Fibroblast of skin of right quadriceps (primary cell): ENCODE data around the gene SSTR5.
"Not testable (repeated sequence)": the region's sequence is repeated elsewhere in the genome, so short reads cannot be mapped to it uniquely, and the experiment has no call there.

Experiments used
- DNase-seq: peaks from one replicate; pipeline ENCODE4 v3.0.0-alpha.2; 2013

SSTR5 gene

DNA sequence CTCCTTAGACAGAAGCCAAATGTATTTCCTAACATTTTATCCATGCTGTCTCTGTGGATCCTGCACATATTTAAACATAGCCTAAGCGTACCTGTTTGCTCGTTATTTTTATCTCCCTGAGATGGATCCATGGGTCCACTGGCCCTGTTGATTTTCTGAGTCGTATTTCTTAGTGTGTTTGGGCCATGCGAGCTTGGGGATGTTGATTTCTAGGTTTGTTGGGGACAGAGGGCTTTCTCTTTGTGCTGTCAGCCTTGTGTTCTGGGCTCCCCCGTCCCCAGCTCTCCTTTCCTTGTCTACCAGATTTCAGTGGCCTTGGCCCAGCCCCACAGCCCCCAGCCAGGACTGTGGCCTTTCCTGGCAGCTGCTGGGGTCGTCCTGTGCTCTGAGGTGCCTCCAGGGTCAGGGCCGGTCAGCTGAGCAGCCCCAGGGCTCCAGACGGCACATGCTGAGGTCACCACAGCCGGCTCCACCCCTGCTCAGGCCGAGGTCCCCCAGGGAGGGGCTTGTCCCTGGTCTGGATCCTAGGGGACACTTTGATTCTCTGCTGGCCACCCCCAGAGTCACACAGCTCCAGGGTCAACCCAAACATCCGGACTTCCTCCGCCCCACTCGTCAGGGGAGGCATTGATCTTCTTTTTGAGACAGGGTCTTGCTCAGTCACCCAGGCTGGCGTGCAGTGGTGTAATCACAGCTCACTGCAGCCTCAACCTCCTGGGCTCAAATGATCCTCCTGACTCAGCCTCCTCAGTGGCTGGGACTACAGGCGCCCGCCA lies 4.4 kb downstream of the SSTR5 start:
- DNase-seq, result no peak

DNA sequence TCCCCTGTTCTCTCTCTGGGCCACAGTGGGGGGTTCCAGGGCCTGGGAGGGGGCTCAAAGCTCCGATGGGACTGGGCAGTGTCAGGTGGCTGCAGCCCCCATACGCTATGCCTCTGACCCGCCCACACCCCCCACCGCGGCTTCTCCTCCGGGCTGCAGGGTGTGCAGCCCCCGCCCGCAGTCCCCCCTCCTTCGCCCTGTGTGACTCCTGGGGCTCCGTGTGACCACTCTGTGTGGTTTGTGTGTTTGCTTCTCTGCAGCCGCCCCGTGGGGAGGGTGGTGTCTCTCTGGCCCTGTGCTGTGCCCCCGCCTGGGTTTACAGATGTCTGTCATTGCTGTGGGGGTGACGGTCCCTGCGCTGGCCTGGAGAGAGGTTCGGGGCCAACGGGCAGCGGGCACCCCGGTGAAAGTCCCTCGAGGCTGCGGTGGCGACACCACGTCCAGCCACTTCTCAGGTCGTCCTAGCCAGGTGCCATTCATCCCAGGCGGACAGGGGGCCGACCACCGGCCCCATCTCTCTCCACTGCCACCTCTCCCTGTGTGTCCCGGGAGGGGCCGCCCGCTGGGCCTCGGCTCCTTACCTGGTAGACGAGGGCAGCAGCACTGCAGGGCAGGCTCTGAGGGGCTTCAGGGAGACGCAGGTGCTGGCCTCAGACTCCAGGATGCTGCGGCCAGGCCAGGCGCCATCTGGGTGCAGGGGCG lies 5.5 kb downstream of the SSTR5 start:
- no peak for DNase-seq

DNA sequence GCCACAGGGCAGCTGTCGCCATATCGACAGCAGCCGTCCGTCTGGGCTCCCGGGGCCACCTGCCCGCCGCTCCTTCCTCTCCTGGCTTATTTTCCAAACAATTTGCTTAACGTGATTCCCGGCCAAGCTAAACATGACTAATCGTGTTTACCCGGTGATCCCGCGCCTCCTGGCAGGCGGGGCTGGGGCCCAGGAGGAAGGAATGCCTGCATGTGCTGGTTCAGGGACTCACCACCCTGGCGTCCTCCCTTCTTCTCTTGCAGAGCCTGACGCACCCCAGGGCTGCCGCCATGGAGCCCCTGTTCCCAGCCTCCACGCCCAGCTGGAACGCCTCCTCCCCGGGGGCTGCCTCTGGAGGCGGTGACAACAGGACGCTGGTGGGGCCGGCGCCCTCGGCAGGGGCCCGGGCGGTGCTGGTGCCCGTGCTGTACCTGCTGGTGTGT lies 6.1 kb downstream of the SSTR5 start:
- DNase-seq, result no peak

DNA sequence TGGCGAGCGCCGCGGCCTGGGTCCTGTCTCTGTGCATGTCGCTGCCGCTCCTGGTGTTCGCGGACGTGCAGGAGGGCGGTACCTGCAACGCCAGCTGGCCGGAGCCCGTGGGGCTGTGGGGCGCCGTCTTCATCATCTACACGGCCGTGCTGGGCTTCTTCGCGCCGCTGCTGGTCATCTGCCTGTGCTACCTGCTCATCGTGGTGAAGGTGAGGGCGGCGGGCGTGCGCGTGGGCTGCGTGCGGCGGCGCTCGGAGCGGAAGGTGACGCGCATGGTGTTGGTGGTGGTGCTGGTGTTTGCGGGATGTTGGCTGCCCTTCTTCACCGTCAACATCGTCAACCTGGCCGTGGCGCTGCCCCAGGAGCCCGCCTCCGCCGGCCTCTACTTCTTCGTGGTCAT lies 6.8 kb downstream of the SSTR5 start:
- DNase-seq, result no peak

DNA sequence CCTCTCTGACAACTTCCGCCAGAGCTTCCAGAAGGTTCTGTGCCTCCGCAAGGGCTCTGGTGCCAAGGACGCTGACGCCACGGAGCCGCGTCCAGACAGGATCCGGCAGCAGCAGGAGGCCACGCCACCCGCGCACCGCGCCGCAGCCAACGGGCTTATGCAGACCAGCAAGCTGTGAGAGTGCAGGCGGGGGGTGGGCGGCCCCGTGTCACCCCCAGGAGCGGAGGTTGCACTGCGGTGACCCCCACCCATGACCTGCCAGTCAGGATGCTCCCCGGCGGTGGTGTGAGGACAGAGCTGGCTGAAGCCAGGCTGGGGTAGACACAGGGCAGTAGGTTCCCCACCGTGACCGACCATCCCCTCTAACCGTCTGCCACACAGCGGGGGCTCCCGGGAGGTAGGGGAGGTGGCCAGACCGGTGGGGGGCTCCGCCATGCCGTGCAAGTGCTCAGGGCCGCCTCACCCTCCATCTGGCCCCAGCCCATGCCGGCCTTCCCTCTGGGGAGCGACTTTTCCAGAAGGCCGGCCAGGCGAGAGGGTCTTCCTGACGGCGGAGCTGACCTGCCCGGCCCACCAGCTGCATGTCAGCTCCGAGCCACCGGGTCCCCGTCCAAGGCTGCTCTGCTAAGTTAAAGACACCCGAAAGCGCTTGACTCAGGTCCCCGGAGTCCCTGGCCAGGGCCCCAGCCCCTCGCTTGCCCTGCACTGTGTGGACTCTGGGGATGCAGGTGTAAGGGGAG lies 7.4 kb downstream of the SSTR5 start:
- DNase-seq, result no peak

DNA sequence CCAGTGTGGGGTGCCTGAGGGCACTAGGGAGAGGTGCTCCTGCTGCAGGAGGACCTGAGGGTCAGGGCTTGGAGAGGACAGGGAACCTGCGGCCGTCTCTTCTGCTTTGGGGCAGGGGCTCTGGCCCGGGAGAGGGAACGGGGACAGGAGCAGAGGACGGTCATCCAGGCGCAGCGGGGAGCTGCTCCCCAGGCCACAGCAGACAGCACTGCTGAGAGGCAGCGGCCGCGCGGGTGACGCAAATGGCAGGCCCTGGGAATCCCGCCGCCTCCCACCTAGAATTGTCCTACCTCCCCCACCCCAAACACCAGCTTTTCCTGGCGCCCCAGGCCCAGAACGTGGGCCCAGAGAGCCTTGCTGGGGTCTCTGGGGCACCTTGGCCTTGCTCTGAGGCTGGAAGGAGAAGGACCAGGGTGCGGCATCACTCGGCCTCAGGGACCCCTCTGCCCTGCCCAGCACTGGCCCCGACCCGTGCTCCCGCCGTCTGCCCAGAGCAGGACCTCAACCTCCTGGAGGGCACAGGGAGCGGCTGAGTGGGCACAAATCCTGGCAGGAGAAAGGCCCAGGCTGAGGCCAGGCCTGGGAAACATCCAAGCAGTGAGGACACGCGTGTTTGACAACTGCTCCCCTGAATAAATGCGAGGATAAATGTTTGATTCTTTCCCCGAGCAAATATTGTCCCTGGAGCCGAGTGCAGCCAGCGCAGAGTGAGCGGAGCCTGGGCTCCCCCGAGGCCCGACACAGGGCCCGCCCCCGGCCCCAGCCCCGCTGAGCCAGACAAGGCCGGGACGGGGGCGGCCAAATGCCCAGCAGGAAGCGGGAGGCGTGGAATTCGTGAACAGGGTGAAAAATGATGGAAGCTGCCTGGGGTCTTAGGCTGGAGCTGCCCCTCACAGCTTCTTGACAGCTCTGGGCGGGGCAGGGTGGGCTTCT lies 8.5 kb downstream of the SSTR5 start:
- DNase-seq, result no peak

DNA sequence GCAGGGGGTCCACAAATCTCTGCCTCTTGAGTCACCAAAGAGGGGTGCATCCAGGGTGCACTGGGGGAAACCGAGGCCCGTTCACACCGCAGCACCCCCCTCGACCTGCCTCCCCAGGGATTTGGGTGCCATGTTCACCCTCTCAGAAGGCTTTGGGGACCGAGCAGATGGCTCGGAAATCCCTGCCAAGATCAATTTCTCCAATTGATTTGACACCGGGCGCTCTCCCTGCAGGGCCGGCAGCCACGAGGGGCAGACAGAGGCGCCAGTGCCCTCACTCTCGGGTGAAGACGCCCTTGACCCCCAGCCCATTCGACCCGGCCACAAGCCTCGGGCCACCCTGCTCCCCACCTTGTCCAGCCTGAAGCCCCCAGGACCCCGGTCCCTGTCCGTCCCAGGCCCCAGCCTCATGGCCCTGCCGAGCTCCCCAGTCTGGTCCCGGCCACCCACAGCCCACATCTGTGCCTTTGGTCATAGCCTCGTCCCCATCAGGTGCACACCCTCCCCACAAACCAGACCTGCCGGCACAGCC lies 9.3 kb downstream of the SSTR5 start:
- DNase-seq, result no peak

DNA sequence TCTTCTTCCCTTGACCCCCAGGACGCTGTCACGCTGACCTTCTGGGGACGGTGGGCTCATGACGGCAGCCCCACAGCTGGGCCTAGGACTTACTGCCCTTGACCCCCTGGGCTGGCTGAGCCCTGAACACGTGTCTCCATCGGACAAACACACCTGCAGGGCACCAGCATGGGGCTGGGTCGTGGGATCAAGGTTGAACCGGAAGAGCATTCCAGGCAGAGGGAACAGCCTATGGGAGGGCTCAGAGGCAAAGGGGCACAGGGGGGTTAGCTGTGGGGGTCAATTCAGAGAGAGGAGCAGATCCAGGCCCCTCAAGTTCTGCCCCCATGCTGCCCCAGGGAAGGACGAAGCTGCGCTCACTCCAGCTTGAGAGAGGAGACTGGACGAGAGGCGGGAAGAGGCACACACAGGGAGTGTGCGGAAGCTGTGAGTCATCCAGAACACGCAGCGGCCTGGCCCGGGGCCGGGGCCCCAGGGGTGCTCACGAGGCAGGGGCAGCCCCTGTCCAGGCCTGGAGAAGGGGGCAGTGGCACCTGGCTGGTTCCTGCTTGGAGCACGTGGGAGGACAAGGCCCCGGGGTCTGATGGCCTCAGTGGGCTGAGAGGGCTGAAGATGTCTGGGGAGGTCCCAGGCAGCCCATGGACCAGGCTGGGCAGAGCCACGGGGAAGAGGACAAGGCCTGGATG lies 9.9 kb downstream of the SSTR5 start:
- no peak for DNase-seq

DNA sequence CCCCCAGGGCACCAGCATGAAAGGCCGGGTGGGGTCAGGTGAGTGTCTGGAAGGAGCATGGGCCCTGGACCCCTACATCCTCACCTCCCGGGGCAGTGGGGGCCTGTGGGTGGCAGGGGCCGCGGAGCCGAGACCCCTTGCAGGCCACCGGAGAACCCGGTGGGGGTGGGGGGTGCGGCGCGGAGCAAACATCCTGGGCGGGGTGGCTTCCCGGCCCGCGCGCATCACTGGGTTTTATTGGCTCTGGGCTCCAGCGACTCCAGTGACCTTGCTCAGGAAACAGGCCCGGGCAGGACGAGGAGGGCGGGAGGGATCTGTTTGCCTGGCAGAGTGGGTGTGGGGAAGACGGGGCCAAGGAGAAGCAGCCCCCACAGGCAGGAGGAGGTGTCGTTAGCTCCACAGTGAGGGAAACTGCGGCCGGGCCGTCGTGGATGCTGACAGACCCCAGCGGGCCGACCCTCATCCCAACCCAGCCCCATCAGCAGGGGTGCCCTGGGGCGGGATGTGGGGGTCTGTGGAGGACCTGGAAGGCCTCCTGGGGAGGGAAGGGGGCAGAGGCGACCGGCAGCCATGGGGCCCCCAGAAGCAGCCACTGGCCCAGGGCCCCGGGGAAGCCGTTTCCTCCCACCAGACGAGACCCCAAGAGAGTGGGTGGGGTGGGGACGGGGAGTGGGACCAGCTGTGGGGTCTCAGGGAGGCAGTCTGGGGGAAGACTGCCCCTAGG lies 10.6 kb downstream of the SSTR5 start:
- DNase-seq, result no peak

DNA sequence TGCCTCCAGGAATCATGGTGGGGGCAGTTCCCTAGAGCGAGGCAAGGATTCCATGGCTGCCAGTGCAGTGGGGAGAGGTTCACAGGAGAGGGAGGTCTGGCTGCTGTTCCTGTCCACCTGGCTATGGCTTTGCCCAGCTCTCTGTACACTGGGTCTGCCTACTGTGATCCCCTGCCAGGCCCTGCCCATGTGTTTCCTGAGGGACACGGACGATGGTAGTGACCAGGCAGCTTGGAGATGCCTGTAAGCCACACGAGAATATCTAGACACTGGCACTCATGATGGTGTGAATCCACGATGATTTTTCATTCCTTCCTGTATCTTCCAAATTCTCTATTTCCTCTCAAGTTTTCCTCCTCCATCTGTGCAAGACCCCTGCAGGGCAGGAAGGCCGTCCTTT lies 12.4 kb downstream of the SSTR5 start:
- DNase-seq, result no peak

DNA sequence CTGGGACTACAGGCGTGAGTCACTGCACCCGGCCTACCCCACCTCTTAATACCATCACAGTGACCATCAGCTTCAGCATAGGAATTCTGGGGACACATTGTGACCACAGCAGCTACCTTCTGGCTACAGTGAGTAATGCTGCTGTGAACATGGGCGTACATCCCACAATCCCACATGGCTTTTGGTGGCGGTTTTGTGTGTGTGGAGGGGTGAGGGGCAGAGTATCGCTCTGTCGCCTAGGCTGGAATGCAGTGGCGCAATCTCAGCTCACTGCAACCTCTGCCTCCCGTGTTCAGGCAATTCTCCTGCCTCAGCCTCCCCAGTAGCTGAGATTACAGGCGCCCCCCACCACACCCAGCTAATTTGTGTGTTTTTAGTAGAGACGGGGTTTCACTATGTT lies 13.9 kb downstream of the SSTR5 start:
- not testable (repeated sequence) for DNase-seq

DNA sequence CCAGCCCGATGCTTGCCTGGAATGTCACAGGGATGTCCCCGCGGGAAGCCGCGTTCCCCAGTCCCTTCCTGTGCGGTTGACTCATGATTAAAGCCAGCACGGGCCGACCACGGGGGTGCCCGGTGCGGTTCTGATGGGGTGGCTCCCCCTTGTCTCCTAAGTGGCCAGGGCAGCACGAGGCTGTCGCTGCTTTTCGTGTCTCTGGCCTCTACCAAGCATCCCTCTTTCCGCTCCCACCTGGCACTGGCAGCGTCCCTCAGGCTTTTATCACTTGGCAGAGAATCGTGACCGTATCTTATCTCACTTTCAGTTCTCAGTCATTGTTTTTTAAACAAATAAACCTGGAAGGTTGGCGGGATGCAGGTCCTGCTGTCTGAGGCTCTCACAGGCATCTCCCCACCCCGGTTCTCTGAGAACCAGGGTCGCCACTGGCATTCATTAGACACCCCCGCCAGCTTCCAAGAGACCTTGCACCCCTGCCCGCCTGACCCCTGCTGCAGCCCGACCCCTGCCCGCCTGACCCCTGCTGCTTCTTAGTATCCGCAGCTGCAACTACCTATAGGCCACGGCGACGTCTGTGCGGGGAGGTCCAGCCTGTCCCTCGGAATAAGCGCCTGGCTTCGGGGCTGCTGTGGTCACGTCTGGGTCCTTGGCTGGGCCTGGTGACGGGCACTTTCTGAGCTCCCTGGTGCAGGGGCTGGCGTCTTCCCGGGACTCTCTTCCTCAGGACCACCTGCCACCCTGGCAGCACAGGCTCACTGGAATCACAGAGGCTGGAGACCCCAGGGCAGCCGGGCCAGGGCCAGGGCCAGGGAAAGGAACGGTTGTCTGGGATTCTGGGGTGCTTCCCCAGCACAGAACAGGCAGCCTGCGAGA lies 16.0 kb downstream of the SSTR5 start:
- no peak for DNase-seq

DNA sequence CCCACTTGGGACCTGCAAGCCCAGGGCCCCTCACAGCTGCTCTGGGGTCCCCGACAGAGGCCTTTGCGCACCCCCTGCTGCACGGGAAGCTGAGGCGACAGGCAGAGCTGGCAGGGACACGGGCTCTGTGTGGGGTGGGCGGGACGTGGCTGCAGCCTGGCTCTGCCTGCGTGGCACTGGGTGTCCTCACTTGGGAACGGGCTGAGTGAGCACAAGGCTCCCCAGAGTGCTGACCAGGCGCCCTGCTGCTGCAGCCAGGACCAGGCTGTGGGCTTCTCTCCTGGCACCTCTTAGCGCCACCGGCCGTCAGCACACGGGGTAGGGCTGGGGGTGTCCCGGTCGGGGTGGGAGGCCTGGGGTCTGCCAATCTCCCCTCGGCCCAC lies 16.9 kb downstream of the SSTR5 start:
- no peak for DNase-seq

DNA sequence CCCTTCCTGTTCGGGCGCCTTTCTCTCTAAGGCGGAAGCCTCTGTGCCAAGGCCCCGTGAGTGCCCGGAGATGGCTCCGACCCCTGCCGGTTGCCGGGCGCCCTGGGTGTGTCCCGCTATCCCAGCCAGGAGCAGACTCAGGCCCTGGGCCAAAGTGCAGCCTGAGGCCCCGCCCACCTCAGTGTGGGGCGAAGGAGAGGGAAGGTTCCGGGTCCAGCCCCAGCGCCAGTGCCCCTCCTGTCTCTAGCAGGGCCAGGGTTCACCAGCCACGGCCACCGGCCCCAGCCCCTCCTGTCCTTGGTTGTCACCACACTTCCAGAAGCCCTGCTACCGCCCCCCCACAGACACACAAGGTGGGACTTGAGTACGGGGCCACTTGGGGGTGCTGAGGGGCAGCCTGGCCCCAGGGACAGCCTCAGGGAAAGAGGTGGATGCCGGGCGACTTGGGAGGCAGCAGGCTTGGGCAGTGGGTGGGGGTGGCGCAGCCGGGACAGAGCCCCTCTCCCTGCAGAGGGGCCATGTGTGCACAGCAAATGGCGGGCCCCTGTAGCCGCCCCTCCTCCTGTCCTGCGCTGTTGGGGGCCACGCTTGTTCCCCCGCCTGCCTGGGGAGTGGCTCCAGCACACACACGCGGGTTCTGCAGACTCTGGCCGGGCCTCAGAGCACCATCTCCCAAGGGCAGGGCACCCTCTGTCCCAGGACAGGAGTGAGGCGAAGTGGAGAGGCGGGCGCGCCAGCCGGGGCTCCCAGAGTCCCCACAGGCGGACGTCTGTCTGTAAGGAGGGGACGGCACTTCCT lies 17.5 kb downstream of the SSTR5 start:
- DNase-seq, result no peak

DNA sequence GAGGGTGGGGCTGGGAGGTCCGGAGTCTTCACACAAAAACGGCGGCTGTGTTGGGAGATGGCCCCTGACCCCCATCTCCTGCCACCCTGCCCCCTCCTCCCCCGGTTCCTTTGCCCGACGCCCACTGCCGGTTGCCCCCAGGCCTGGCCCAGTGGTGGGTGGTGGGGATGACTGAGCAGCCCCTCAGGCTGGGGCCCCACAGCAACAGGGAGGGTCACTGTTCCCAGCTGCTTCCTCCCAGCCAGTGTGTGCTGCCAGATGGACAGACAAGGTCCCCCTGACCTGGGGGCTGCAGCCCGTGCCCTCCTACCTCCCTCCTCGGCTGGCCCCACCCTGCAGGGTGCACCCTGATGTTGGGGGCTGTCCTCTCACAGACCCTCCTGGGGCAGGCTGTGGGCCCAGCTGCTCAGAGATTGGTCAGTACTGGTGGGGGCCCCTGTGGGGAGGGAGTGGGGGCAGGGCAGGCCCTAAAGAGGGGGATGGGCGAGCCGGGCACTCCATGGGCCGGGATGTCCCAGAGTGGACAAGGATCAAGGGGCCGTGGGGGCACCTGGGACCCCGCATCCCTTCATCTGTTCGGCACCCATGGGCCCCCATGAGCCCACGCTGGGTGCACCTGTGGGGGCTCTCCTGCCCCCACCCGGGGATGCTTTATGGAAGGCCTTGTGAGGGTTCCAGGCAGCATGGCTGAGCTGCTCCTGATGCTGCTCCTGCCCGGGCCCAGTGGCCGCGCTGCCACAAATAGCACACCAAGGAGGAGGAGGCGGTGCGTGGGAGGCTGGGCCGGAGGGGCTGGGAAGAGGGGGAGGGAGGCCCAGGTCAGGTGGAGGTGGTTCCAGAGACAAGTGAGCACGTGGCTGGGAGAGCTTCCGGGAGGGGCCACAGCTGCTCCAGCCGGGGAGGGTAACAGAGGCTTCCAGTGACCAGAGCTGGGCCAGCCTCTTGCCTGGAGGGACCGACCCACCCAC lies 18.4 kb downstream of the SSTR5 start:
- no peak for DNase-seq

DNA sequence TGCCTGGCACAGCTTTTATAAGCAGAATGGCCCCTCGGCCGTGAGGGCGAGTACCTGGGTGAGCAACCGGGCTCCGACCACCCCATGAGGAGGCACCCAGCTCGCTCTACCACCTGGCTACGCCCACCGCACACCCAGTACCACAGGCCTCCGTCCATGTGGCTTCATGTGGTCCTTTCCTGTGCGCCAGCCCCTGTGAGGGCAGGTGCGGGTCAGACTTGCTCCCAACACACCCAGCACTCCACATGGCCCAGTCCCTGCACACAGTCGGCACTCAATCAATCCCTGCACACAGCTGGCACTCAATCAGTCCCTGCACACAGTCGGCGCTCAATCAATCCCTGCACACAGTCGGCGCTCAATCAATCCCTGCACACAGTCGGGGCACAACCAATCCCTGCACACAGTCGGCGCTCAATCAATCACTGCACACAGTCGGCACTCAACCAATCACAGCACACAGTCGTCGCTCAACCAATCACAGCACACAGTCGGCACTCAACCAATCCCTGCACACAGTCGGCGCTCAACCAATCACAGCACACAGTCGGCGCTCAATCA lies 19.5 kb downstream of the SSTR5 start:
- no peak for DNase-seq

DNA sequence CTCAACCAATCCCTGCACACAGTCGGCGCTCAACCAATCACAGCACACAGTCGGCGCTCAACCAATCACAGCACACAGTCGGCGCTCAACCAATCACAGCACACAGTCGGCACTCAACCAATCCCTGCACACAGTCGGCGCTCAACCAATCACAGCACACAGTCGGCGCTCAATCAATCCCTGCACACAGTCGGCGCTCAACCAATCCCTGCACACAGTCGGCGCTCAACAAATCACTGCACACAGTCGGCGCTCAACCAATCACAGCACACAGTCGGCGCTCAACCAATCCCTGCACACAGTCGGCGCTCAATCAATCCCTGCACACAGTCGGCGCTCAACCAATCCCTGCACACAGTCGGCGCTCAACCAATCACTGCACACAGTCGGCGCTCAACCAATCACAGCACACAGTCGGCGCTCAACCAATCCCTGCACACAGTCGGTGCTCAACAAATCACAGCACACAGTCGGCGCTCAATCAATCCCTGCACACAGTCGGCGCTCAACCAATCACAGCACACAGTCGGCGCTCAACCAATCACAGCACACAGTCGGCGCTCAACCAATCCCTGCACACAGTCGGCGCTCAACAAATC lies 20.2 kb downstream of the SSTR5 start:
- not testable (repeated sequence) for DNase-seq
